HG03571 (cell line): ENCODE measurements around the gene SRP14.
A peak's percentile ranks its signal among the peaks of the same experiment; 100 is the strongest.
"Not testable (repeated sequence)": the region's sequence is repeated elsewhere in the genome, so short reads cannot be mapped to it uniquely, and the experiment has no call there.

Source experiments
- ATAC-seq: cut with Tn5 transposase; IDR thresholded peaks from one replicate; pipeline ENCODE4 v1.9.1; 2021; ENCODE audit not compliant: unreplicated experiment

Gene SRP14

GRCh38 chr15:40038638-40039543 is at the start of gene SRP14:
TSS of gene SRP14 (minus strand) at chr15:40039181. CDS start at chr15:40039116, 65 bp downstream.
- ATAC-seq: peak; percentile 92

GRCh38 chr15:40087991-40088928 is 49.3 kb upstream of the SRP14 start:
- no peak for ATAC-seq

- no peak for ATAC-seq
Observed at GRCh38 chr15:40087068-40087810, 48.3 kb upstream of the SRP14 start.

- ATAC-seq: no peak
Observed at GRCh38 chr15:40085266-40085665, 46.3 kb upstream of the SRP14 start.

- ATAC-seq: no peak
Observed at GRCh38 chr15:40084650-40085049, 45.7 kb upstream of the SRP14 start.

- no peak for ATAC-seq
Observed at GRCh38 chr15:40082195-40082883, 43.4 kb upstream of the SRP14 start.

- ATAC-seq: no peak
Observed at GRCh38 chr15:40081691-40082194, 42.8 kb upstream of the SRP14 start.

- ATAC-seq: no peak
Observed at GRCh38 chr15:40080847-40081246, 41.9 kb upstream of the SRP14 start.

- ATAC-seq: no peak
Observed at GRCh38 chr15:40080104-40080503, 41.1 kb upstream of the SRP14 start.

- ATAC-seq: no peak
Observed at GRCh38 chr15:40079456-40079855, 40.5 kb upstream of the SRP14 start.

GRCh38 chr15:40075298-40076044 is 36.5 kb upstream of the SRP14 start:
- ATAC-seq: no peak

- not testable (repeated sequence) for ATAC-seq
Observed at GRCh38 chr15:40074656-40075055, 35.7 kb upstream of the SRP14 start.

GRCh38 chr15:40073716-40074490 is 34.9 kb upstream of the SRP14 start:
- ATAC-seq: not testable (repeated sequence)

GRCh38 chr15:40072216-40072990 is 33.4 kb upstream of the SRP14 start:
- ATAC-seq: no peak

- ATAC-seq: no peak
Observed at GRCh38 chr15:40070608-40071218, 31.7 kb upstream of the SRP14 start.

GRCh38 chr15:40070166-40070557 is 31.2 kb upstream of the SRP14 start:
- ATAC-seq: no peak
